G401 (cell line): ENCODE measurements around the gene COL26A1. TPM values are rescaled to one million over a fixed set of nuclear protein-coding genes. Genes with fewer than 3 reads are reported as not detected.
"Not testable (repeated sequence)": the region's sequence is repeated elsewhere in the genome, so short reads cannot be mapped to it uniquely, and the experiment has no call there.

Source experiments
- DNase-seq: peaks from one replicate; pipeline ENCODE4 v3.0.0-alpha.2; 2015; ENCODE audit warnings: low spot score
- in situ Hi-C: cut with HindIII; loops from 2 replicates; pipeline ENCODE4 v1.10.0; 2016; ENCODE audit warnings: low sequenced_read_pairs, mixed read lengths
- total RNA-seq: library from RNA; depleted of rRNA; stranded (reverse); fragments of >200 nt; shearing (Covaris generic); gene quantifications from 2 replicates; pipeline ENCODE4 v1.2.3, GENCODE V29; 2014

Gene COL26A1
- total RNA-seq, 1 experiment from 2014 or later: 104 TPM

GRCh38 chr7:101479217-101479616 is 116.5 kb downstream of the COL26A1 start:
- no peak for DNase-seq
- in situ Hi-C loops: no loop called here

- DNase-seq, in situ Hi-C loops: not testable (repeated sequence)
These were observed 123.4 kb downstream of the COL26A1 start for GRCh38 chr7:101486056-101486432.

GRCh38 chr7:101486433-101487104 is 123.9 kb downstream of the COL26A1 start:
- in situ Hi-C loops: no loop called here
- no peak for DNase-seq

- in situ Hi-C loops: no loop called here
These were observed 124.4 kb downstream of the COL26A1 start for GRCh38 chr7:101487105-101487458.

GRCh38 chr7:101487753-101488152 is 125.1 kb downstream of the COL26A1 start:
- DNase-seq: no peak
- in situ Hi-C loops: no loop called here

More at GRCh38 chr7:101487105-101487458, 124.4 kb downstream of the COL26A1 start:
- DNase-seq: no peak

- no peak for DNase-seq
- in situ Hi-C loops: no loop called here
These were observed 126.3 kb downstream of the COL26A1 start for GRCh38 chr7:101488826-101489572.

GRCh38 chr7:101490439-101490838 is 127.8 kb downstream of the COL26A1 start:
- DNase-seq, in situ Hi-C loops: not testable (repeated sequence)

GRCh38 chr7:101491442-101491841 is 128.8 kb downstream of the COL26A1 start:
- DNase-seq, in situ Hi-C loops: not testable (repeated sequence)

- in situ Hi-C loops: no loop called here
- no peak for DNase-seq
These were observed 132.1 kb downstream of the COL26A1 start for GRCh38 chr7:101494602-101495329.

- DNase-seq: no peak
- in situ Hi-C loops: no loop called here
These were observed 133.3 kb downstream of the COL26A1 start for GRCh38 chr7:101496017-101496416.

GRCh38 chr7:101501351-101501750 is 138.7 kb downstream of the COL26A1 start:
- in situ Hi-C loops: no loop called here
- DNase-seq: no peak

GRCh38 chr7:101502466-101503098 is 139.9 kb downstream of the COL26A1 start:
- in situ Hi-C loops: no loop called here
- no peak for DNase-seq

- in situ Hi-C loops, DNase-seq: not testable (repeated sequence)
These were observed 142.8 kb downstream of the COL26A1 start for GRCh38 chr7:101505510-101505909.

GRCh38 chr7:101506531-101506930 is 143.9 kb downstream of the COL26A1 start:
- no peak for DNase-seq
- in situ Hi-C loops: no loop called here

- in situ Hi-C loops: no loop called here
These were observed 144.7 kb downstream of the COL26A1 start for GRCh38 chr7:101507327-101507726.

GRCh38 chr7:101507791-101508252 is 145.1 kb downstream of the COL26A1 start:
- in situ Hi-C loops: no loop called here
- peak; percentile 59 for DNase-seq

More at GRCh38 chr7:101507327-101507726, 144.7 kb downstream of the COL26A1 start:
- DNase-seq: no peak

- no peak for DNase-seq
- in situ Hi-C loops: no loop called here
These were observed 147.6 kb downstream of the COL26A1 start for GRCh38 chr7:101510297-101510696.

- in situ Hi-C loops: no loop called here
- DNase-seq: no peak
These were observed 149.3 kb downstream of the COL26A1 start for GRCh38 chr7:101511965-101512364.

GRCh38 chr7:101516851-101517250 is 154.2 kb downstream of the COL26A1 start:
- DNase-seq: no peak
- in situ Hi-C loops: no loop called here
